Gastroesophageal sphincter (tissue), 3 donors: Measurements from ENCODE around the gene NGRN.

ENCODE experiments used
- EP300 ChIP-seq: sonication (generic); formaldehyde crosslinking; IDR thresholded peaks from one replicate; pipeline ENCODE4 v1.6.1; 2017; ENCODE audit warnings: antibody characterized with exemption, mild to moderate bottlenecking
- POLR2A ChIP-seq, 2 donors: fragments of 450-650 bp; IDR thresholded peaks; one replicate each; pipeline ENCODE4 v1.6.1; 2017; ENCODE audit warnings: antibody characterized with exemption in 2 of 2, mild to moderate bottlenecking in 2 of 2, moderate library complexity in 1 of 2
- TF ChIP-seq, protein P1 (sequence below), 4 experiments: fragments of 200-600 bp in 2 of 4; fragments of 450-650 bp in 2 of 4; sonication (generic) in 1 of 4; IDR thresholded peaks; one replicate each; pipeline ENCODE4 v1.5.1; 2017 to 2019; ENCODE audit warnings: antibody characterized with exemption in 4 of 4, mild to moderate bottlenecking in 2 of 4, moderate library complexity in 2 of 4

GRCh38 chr15:90231028-90232017 lies 34.1 kb upstream of the NGRN start:
- TF ChIP-seq, protein P1, sequence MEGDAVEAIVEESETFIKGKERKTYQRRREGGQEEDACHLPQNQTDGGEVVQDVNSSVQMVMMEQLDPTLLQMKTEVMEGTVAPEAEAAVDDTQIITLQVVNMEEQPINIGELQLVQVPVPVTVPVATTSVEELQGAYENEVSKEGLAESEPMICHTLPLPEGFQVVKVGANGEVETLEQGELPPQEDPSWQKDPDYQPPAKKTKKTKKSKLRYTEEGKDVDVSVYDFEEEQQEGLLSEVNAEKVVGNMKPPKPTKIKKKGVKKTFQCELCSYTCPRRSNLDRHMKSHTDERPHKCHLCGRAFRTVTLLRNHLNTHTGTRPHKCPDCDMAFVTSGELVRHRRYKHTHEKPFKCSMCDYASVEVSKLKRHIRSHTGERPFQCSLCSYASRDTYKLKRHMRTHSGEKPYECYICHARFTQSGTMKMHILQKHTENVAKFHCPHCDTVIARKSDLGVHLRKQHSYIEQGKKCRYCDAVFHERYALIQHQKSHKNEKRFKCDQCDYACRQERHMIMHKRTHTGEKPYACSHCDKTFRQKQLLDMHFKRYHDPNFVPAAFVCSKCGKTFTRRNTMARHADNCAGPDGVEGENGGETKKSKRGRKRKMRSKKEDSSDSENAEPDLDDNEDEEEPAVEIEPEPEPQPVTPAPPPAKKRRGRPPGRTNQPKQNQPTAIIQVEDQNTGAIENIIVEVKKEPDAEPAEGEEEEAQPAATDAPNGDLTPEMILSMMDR (IDR thresholded peaks at IDR 0.05) = no peak
- TF ChIP-seq POLR2A (IDR thresholded peaks at IDR 0.05) (no peak), EP300 (no peak)
